HEK293 (cell line): ENCODE measurements around the gene SEMA3A.

Source experiments
- CTCF ChIA-PET: fragments of 350-600 bp; formaldehyde crosslinking; extraction: SDS; loops from one replicate; lab custom pipeline; 2021; ENCODE audit warnings: antibody characterized with exemption; lab: Yijun Ruan, JAX
- POLR2A ChIA-PET: fragments of 300-600 bp; formaldehyde crosslinking; extraction: SDS; loops from one replicate; lab custom pipeline; 2020; ENCODE audit warnings: antibody characterized with exemption, inconsistent platforms; lab: Yijun Ruan, JAX
- H3K27ac ChIP-seq: fragments of 200-500 bp; sonication (Bioruptor generic); 2 replicates; pipeline ENCODE4 v1.5.1; 2014; ENCODE audit warnings: low read depth, low read length, control low read depth, inconsistent platforms; ENCODE audit errors: extremely low read depth
- H3K36me3 ChIP-seq, 2 experiments: fragments of 200-500 bp in 1 of 2; sonication (Bioruptor generic) in 1 of 2; 1 replicate in 1 of 2; 2 replicates in 1 of 2; pipeline ENCODE4 v1.5.1; 2014 to 2017; ENCODE audit warnings: inconsistent platforms in 2 of 2, low read length in 2 of 2; ENCODE audit not compliant: control insufficient read depth in 2 of 2, insufficient read depth in 1 of 2
- H3K4me1 ChIP-seq: fragments of 200-500 bp; sonication (Bioruptor generic); 2 replicates; pipeline ENCODE4 v1.5.1; 2014; ENCODE audit warnings: mild to moderate bottlenecking, low read length, inconsistent platforms; ENCODE audit not compliant: control insufficient read depth, insufficient read depth
- H3K4me3 ChIP-seq: 2 replicates; pipeline ENCODE4 v1.5.1; 2011; ENCODE audit warnings: low read depth, mild to moderate bottlenecking, control low read depth, low read length, moderate library complexity
- H3K9me3 ChIP-seq: fragments of 200-500 bp; sonication (Bioruptor generic); 2 replicates; pipeline ENCODE4 v1.5.1; 2014; ENCODE audit warnings: low read depth, low read length, inconsistent platforms; ENCODE audit not compliant: control insufficient read depth, insufficient read depth
- KLF9 ChIP-seq: fragments of 450-650 bp; formaldehyde crosslinking; IDR thresholded peaks from 2 replicates; pipeline ENCODE4 v1.5.1; 2016; ENCODE audit warnings: missing biosample characterization, missing genetic modification characterization, low read depth
- ZBTB8A ChIP-seq: fragments of 450-650 bp; formaldehyde crosslinking; IDR thresholded peaks from 2 replicates; pipeline ENCODE4 v1.5.1; 2016; ENCODE audit warnings: missing biosample characterization, missing genetic modification characterization
- ZNF140 ChIP-seq: fragments of 450-650 bp; formaldehyde crosslinking; IDR thresholded peaks from 2 replicates; pipeline ENCODE4 v1.5.1; 2016; ENCODE audit warnings: missing biosample characterization, missing genetic modification characterization
- ZNF146 ChIP-seq: fragments of 450-650 bp; formaldehyde crosslinking; IDR thresholded peaks from 2 replicates; pipeline ENCODE4 v1.5.1; 2016; ENCODE audit warnings: missing biosample characterization, missing genetic modification characterization
- ZNF202 ChIP-seq: fragments of 450-650 bp; formaldehyde crosslinking; IDR thresholded peaks from 2 replicates; pipeline ENCODE4 v1.5.1; 2016; ENCODE audit warnings: missing biosample characterization, missing genetic modification characterization, borderline replicate concordance
- ZNF214 ChIP-seq: fragments of 450-650 bp; formaldehyde crosslinking; IDR thresholded peaks from 2 replicates; pipeline ENCODE4 v1.5.1; 2017; ENCODE audit warnings: missing biosample characterization, mild to moderate bottlenecking, missing genetic modification characterization, borderline replicate concordance
- ZNF335 ChIP-seq: fragments of 450-650 bp; formaldehyde crosslinking; conservative IDR thresholded peaks from 2 replicates; pipeline ENCODE4 v1.5.1; 2016; ENCODE audit warnings: missing biosample characterization, missing genetic modification characterization
- ZNF391 ChIP-seq: fragments of 450-650 bp; formaldehyde crosslinking; IDR thresholded peaks from 2 replicates; pipeline ENCODE4 v1.5.1; 2016; ENCODE audit warnings: low read depth, missing biosample characterization, missing genetic modification characterization, borderline replicate concordance
- ZNF394 ChIP-seq: fragments of 450-650 bp; formaldehyde crosslinking; IDR thresholded peaks from 2 replicates; pipeline ENCODE4 v1.5.1; 2016; ENCODE audit warnings: missing biosample characterization, missing genetic modification characterization, mild to moderate bottlenecking, moderate library complexity, borderline replicate concordance
- ZNF426 ChIP-seq: fragments of 450-650 bp; formaldehyde crosslinking; IDR thresholded peaks from 2 replicates; pipeline ENCODE4 v1.5.1; 2017; ENCODE audit warnings: missing biosample characterization, missing genetic modification characterization, mild to moderate bottlenecking, inconsistent platforms, moderate library complexity
- ZNF514 ChIP-seq: fragments of 450-650 bp; formaldehyde crosslinking; IDR thresholded peaks from 2 replicates; pipeline ENCODE4 v1.5.1; 2016; ENCODE audit warnings: missing biosample characterization, missing genetic modification characterization
- ZNF555 ChIP-seq: fragments of 450-650 bp; formaldehyde crosslinking; conservative IDR thresholded peaks from 2 replicates; pipeline ENCODE4 v1.5.1; 2017; ENCODE audit warnings: missing biosample characterization, mild to moderate bottlenecking, missing genetic modification characterization, inconsistent platforms
- ZNF623 ChIP-seq: fragments of 450-650 bp; formaldehyde crosslinking; IDR thresholded peaks from 2 replicates; pipeline ENCODE4 v1.5.1; 2016; ENCODE audit warnings: missing biosample characterization, missing genetic modification characterization
- ZNF654 ChIP-seq: fragments of 450-650 bp; formaldehyde crosslinking; IDR thresholded peaks from 2 replicates; pipeline ENCODE4 v1.5.1; 2016; ENCODE audit warnings: low read depth, missing biosample characterization, missing genetic modification characterization
- ZNF664 ChIP-seq: fragments of 450-650 bp; formaldehyde crosslinking; IDR thresholded peaks from 2 replicates; pipeline ENCODE4 v1.5.1; 2016; ENCODE audit warnings: missing biosample characterization, missing genetic modification characterization
- ZNF670 ChIP-seq: fragments of 450-650 bp; formaldehyde crosslinking; IDR thresholded peaks from 2 replicates; pipeline ENCODE4 v1.5.1; 2016; ENCODE audit warnings: missing biosample characterization, missing genetic modification characterization, low read depth
- ZNF792 ChIP-seq: fragments of 450-650 bp; formaldehyde crosslinking; IDR thresholded peaks from 2 replicates; pipeline ENCODE4 v1.5.1; 2016; ENCODE audit warnings: missing biosample characterization, missing genetic modification characterization
- ZNF843 ChIP-seq: fragments of 450-650 bp; formaldehyde crosslinking; IDR thresholded peaks from 2 replicates; pipeline ENCODE4 v1.5.1; 2016; ENCODE audit warnings: missing biosample characterization, missing genetic modification characterization
- ZXDB ChIP-seq: fragments of 450-650 bp; formaldehyde crosslinking; IDR thresholded peaks from 2 replicates; pipeline ENCODE4 v1.5.1; 2016; ENCODE audit warnings: missing biosample characterization, missing genetic modification characterization
- TF ChIP-seq, protein P1 (sequence below): fragments of 450-650 bp; formaldehyde crosslinking; IDR thresholded peaks from 2 replicates; pipeline ENCODE4 v1.5.1; 2016; ENCODE audit warnings: missing biosample characterization, missing genetic modification characterization, borderline replicate concordance
- TF ChIP-seq, protein P2 (sequence below): fragments of 450-650 bp; formaldehyde crosslinking; IDR thresholded peaks from 2 replicates; pipeline ENCODE4 v1.5.1; 2016; ENCODE audit warnings: missing biosample characterization, missing genetic modification characterization
- TF ChIP-seq, protein P3 (sequence below): fragments of 450-650 bp; formaldehyde crosslinking; conservative IDR thresholded peaks from 2 replicates; pipeline ENCODE4 v1.5.1; 2016; ENCODE audit warnings: low read depth, missing biosample characterization, missing genetic modification characterization
- TF ChIP-seq, protein P4 (sequence below): fragments of 450-650 bp; formaldehyde crosslinking; IDR thresholded peaks from 2 replicates; pipeline ENCODE4 v1.5.1; 2017; ENCODE audit warnings: missing biosample characterization, missing genetic modification characterization
- TF ChIP-seq, protein P5 (sequence below): fragments of 450-650 bp; formaldehyde crosslinking; IDR thresholded peaks from 2 replicates; pipeline ENCODE4 v1.5.1; 2017; ENCODE audit warnings: missing biosample characterization, missing genetic modification characterization

SEMA3A gene

DNA sequence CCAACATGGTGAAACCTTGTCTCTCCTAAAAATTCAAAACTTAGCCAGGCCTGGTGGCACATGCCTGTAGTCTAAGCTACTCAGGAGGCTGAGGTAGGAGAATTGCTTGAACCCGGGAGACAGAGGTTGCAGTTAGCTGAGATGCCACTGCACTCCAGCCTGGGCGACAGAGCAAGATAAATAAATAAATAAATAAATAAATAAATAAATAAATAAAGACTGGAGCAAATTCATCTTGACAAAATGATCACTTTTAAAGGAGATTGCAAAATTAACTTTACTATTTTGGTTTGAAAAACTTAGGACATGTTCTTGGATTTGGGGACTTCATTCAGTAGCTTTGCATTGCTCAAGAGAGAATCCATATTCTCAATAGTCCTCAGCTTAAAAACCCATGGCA is 137.0 kb downstream of the SEMA3A start:
- Histone ChIP-seq H3K27ac (no peak overlapping the region), H3K9me3 (no peaks in the 10 kb centered on the region), H3K4me1 (peaks cover 6% of the 10 kb centered on the region; the same call in 1 of the 2 replicates), H3K4me3 (no peak overlapping the region), H3K36me3 (no peaks in the 10 kb centered on the region)
- CTCF ChIA-PET = interaction anchor here (1.6 kb wide), 2 partner anchors 11 to 132 kb away, joined by 3 to 4 read pairs; no protein-coding TSS in a partner anchor
- POLR2A ChIA-PET = no interaction called here
- TF ChIP-seq KLF9 (tag by site-specific recombination) (no peak), ZNF426 (peak; percentile 65), ZNF555 (tag by site-specific recombination) (peak; percentile 57), ZNF670 (no peak), ZNF146 (tag by site-specific recombination) (no peak), ZNF664 (0 out of 2 replicates have a peak, but pooled peaks have one; percentile 22), ZNF623 (peak; percentile 44), ZXDB (0 out of 2 replicates have a peak, but pooled peaks have one; percentile 40), ZBTB8A (peak; percentile 37; the same call in 1 of the 2 replicates), ZNF654 (tag by site-specific recombination) (peak; percentile 18; the same call in 1 of the 2 replicates), ZNF391 (tag by site-specific recombination) (no peak), ZNF394 (tag by site-specific recombination) (peak; percentile 82), ZNF843 (tag by site-specific recombination) (no peak), ZNF214 (tag by site-specific recombination) (no peak), ZNF514 (tag by site-specific recombination) (no peak), ZNF792 (no peak), ZNF335 (tag by site-specific recombination) (no peak), ZNF202 (tag by site-specific recombination) (0 out of 2 replicates have a peak, but pooled peaks have one; percentile 15), ZNF140 (tag by site-specific recombination) (no peak)
- TF ChIP-seq, protein P1, sequence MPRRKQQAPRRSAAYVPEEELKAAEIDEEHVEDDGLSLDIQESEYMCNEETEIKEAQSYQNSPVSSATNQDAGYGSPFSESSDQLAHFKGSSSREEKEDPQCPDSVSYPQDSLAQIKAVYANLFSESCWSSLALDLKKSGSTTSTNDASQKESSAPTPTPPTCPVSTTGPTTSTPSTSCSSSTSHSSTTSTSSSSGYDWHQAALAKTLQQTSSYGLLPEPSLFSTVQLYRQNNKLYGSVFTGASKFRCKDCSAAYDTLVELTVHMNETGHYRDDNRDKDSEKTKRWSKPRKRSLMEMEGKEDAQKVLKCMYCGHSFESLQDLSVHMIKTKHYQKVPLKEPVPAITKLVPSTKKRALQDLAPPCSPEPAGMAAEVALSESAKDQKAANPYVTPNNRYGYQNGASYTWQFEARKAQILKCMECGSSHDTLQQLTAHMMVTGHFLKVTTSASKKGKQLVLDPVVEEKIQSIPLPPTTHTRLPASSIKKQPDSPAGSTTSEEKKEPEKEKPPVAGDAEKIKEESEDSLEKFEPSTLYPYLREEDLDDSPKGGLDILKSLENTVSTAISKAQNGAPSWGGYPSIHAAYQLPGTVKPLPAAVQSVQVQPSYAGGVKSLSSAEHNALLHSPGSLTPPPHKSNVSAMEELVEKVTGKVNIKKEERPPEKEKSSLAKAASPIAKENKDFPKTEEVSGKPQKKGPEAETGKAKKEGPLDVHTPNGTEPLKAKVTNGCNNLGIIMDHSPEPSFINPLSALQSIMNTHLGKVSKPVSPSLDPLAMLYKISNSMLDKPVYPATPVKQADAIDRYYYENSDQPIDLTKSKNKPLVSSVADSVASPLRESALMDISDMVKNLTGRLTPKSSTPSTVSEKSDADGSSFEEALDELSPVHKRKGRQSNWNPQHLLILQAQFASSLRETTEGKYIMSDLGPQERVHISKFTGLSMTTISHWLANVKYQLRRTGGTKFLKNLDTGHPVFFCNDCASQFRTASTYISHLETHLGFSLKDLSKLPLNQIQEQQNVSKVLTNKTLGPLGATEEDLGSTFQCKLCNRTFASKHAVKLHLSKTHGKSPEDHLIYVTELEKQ (tag by site-specific recombination) = no peak
- TF ChIP-seq, protein P2, sequence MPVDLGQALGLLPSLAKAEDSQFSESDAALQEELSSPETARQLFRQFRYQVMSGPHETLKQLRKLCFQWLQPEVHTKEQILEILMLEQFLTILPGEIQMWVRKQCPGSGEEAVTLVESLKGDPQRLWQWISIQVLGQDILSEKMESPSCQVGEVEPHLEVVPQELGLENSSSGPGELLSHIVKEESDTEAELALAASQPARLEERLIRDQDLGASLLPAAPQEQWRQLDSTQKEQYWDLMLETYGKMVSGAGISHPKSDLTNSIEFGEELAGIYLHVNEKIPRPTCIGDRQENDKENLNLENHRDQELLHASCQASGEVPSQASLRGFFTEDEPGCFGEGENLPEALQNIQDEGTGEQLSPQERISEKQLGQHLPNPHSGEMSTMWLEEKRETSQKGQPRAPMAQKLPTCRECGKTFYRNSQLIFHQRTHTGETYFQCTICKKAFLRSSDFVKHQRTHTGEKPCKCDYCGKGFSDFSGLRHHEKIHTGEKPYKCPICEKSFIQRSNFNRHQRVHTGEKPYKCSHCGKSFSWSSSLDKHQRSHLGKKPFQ (tag by site-specific recombination) = no peak
- TF ChIP-seq, protein P3, sequence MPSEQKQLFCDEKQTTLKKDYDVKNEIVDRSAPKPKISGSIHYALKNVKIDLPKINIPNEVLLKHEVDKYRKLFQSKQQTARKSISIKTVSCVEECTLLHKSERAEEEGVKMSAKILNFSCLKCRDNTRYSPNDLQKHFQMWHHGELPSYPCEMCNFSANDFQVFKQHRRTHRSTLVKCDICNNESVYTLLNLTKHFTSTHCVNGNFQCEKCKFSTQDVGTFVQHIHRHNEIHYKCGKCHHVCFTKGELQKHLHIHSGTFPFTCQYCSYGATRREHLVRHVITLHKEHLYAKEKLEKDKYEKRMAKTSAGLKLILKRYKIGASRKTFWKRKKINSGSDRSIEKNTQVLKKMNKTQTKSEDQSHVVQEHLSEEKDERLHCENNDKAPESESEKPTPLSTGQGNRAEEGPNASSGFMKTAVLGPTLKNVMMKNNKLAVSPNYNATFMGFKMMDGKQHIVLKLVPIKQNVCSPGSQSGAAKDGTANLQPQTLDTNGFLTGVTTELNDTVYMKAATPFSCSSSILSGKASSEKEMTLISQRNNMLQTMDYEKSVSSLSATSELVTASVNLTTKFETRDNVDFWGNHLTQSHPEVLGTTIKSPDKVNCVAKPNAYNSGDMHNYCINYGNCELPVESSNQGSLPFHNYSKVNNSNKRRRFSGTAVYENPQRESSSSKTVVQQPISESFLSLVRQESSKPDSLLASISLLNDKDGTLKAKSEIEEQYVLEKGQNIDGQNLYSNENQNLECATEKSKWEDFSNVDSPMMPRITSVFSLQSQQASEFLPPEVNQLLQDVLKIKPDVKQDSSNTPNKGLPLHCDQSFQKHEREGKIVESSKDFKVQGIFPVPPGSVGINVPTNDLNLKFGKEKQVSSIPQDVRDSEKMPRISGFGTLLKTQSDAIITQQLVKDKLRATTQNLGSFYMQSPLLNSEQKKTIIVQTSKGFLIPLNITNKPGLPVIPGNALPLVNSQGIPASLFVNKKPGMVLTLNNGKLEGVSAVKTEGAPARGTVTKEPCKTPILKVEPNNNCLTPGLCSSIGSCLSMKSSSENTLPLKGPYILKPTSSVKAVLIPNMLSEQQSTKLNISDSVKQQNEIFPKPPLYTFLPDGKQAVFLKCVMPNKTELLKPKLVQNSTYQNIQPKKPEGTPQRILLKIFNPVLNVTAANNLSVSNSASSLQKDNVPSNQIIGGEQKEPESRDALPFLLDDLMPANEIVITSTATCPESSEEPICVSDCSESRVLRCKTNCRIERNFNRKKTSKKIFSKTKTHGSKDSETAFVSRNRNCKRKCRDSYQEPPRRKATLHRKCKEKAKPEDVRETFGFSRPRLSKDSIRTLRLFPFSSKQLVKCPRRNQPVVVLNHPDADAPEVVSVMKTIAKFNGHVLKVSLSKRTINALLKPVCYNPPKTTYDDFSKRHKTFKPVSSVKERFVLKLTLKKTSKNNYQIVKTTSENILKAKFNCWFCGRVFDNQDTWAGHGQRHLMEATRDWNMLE (tag by site-specific recombination) = peak; percentile 71
- TF ChIP-seq, protein P4, sequence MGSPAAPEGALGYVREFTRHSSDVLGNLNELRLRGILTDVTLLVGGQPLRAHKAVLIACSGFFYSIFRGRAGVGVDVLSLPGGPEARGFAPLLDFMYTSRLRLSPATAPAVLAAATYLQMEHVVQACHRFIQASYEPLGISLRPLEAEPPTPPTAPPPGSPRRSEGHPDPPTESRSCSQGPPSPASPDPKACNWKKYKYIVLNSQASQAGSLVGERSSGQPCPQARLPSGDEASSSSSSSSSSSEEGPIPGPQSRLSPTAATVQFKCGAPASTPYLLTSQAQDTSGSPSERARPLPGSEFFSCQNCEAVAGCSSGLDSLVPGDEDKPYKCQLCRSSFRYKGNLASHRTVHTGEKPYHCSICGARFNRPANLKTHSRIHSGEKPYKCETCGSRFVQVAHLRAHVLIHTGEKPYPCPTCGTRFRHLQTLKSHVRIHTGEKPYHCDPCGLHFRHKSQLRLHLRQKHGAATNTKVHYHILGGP (tag by site-specific recombination) = no peak
- TF ChIP-seq, protein P5, sequence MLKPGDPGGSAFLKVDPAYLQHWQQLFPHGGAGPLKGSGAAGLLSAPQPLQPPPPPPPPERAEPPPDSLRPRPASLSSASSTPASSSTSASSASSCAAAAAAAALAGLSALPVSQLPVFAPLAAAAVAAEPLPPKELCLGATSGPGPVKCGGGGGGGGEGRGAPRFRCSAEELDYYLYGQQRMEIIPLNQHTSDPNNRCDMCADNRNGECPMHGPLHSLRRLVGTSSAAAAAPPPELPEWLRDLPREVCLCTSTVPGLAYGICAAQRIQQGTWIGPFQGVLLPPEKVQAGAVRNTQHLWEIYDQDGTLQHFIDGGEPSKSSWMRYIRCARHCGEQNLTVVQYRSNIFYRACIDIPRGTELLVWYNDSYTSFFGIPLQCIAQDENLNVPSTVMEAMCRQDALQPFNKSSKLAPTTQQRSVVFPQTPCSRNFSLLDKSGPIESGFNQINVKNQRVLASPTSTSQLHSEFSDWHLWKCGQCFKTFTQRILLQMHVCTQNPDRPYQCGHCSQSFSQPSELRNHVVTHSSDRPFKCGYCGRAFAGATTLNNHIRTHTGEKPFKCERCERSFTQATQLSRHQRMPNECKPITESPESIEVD (tag by site-specific recombination) = no peak
